GM21360 (cell line): ENCODE data around the gene RANBP3.
"Not testable (repeated sequence)": the region's sequence is repeated elsewhere in the genome, so short reads cannot be mapped to it uniquely, and the experiment has no call there.

Source experiments
- ATAC-seq: cut with Tn5 transposase; IDR thresholded peaks from one replicate; pipeline ENCODE4 v1.9.1; 2021; ENCODE audit warnings: mild to moderate bottlenecking, moderate library complexity; ENCODE audit not compliant: unreplicated experiment

Gene RANBP3

GRCh38 chr19:6007866-6008265 lies 29.9 kb upstream of the RANBP3 start:
- no peak for ATAC-seq

- ATAC-seq: no peak
Measured at GRCh38 chr19:6006896-6007295, 29.0 kb upstream of the RANBP3 start.

GRCh38 chr19:6006070-6006446 lies 28.1 kb upstream of the RANBP3 start:
- ATAC-seq: not testable (repeated sequence)

GRCh38 chr19:6005321-6006069 lies 27.6 kb upstream of the RANBP3 start:
- ATAC-seq: no peak

- no peak for ATAC-seq
Measured at GRCh38 chr19:6003976-6004375, 26.0 kb upstream of the RANBP3 start.

- no peak for ATAC-seq
Measured at GRCh38 chr19:6002591-6002990, 24.7 kb upstream of the RANBP3 start.

- no peak for ATAC-seq
Measured at GRCh38 chr19:6000228-6000847, 22.4 kb upstream of the RANBP3 start.

- no peak for ATAC-seq
Measured at GRCh38 chr19:5999693-6000092, 21.8 kb upstream of the RANBP3 start.

- no peak for ATAC-seq
Measured at GRCh38 chr19:5997371-5997770, 19.4 kb upstream of the RANBP3 start.

GRCh38 chr19:5996623-5997320 lies 18.8 kb upstream of the RANBP3 start:
- ATAC-seq: no peak

- no peak for ATAC-seq
Measured at GRCh38 chr19:5996102-5996501, 18.2 kb upstream of the RANBP3 start.

GRCh38 chr19:5995606-5996005 lies 17.7 kb upstream of the RANBP3 start:
- ATAC-seq: no peak

- ATAC-seq: no peak
Measured at GRCh38 chr19:5994405-5995165, 16.6 kb upstream of the RANBP3 start.

GRCh38 chr19:5993648-5994358 lies 15.9 kb upstream of the RANBP3 start:
- no peak for ATAC-seq

GRCh38 chr19:5993201-5993600 lies 15.3 kb upstream of the RANBP3 start:
- no peak for ATAC-seq

GRCh38 chr19:5992756-5993155 lies 14.8 kb upstream of the RANBP3 start:
- no peak for ATAC-seq

GRCh38 chr19:5991244-5991838 lies 13.4 kb upstream of the RANBP3 start:
- ATAC-seq: no peak

- no peak for ATAC-seq
Measured at GRCh38 chr19:5990289-5990797, 12.4 kb upstream of the RANBP3 start.

- ATAC-seq: no peak
Measured at GRCh38 chr19:5989388-5990074, 11.6 kb upstream of the RANBP3 start.
